Body of pancreas (tissue), 4 donors: ENCODE measurements around the gene NEDD1.

Experiments used
- CTCF ChIP-seq, 7 experiments: fragments of 450-650 bp in 4 of 7; fragments of 200-600 bp in 3 of 7; sonication (generic) in 3 of 7; IDR thresholded peaks; one replicate each; pipeline ENCODE4 v1.5.1; 2016 to 2019; ENCODE audit warnings: antibody characterized with exemption in 7 of 7
- POLR2A ChIP-seq, 3 donors: fragments of 450-650 bp; IDR thresholded peaks; one replicate each; pipeline ENCODE4 v1.6.1; 2016; ENCODE audit warnings: antibody characterized with exemption in 3 of 3, mild to moderate bottlenecking in 2 of 3

GRCh38 chr12:96948782-96949181 is 41.7 kb downstream of the NEDD1 start:
- TF ChIP-seq CTCF (IDR thresholded peaks at IDR 0.05) (no peak), POLR2A (IDR thresholded peaks at IDR 0.05) (no peak)
